GM19193 (cell line): ENCODE results near the gene TRMT44.

ENCODE experiments used
- POLR2A ChIP-seq: IDR thresholded peaks from 4 replicates; pipeline ENCODE4 v1.6.1; 2011; ENCODE audit not compliant: insufficient read depth, insufficient read length; ENCODE audit errors: extremely low read depth

Gene TRMT44

DNA sequence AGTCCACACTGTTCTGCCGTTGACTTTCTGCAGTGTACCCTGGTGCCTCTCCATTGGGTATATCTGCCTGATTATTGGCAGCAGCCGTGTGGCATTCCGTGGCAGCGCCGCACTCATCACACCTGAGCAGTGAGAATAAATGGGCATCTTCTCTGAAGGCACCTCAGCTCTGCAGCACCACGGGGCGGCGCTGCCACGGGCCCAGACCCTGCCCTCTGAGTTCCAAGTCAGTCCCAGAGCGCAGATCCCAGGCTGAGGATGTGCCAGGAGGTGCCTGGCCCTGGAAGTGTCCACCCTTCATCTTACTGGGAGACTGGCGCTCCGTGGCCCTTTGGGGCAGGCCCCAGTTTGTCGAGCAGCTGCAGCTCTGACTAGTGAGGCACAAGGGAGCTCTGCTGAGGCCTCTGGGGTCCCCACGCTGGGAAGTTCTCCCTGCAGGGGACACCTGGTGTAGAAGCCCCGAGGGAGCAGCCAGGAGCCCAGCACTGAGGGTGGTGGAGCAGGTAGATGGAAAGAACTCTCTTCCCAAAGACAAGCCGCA lies 36.6 kb downstream of the TRMT44 start:
- TF ChIP-seq POLR2A: no peak

DNA sequence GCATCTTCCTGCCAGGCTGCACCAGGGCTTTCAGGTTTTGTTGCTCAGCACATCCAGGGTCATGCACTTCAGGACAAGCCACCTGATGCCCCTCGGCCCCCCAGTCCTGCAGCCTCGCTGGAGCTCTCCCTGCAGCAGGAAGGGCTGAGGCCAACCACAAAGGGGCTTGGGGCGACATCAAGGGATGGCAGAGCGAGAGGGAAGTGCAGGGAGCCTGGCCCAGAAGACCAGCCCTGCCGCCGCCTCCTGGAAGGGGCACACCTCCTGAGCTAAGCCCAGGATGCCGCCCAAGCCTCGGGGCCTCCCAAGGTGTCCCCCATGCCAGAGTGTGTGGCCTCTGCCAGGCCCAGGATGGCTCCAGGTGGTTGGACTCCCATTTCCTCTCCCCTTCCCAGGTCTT lies 37.1 kb downstream of the TRMT44 start:
- TF ChIP-seq POLR2A: no peak

DNA sequence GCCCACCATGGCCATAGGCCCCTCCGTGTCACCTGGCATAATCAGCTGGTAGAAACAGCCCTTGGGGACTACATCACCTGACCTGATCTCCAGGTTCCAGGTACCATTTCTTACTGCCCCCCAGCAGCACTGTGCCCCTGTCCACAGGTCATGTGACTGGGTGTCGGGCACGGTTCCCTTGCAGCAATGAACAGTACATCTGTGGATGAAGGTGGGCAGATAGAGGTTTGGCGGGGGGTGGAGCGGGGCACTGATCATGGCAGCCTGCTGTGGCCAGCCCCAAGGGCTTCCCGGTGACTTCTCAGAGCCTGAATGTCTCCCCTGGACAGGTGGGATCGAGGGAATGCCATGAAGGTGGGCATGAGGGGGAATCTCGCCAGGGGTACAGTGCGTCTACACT lies 37.8 kb downstream of the TRMT44 start:
- no peak for TF ChIP-seq POLR2A

DNA sequence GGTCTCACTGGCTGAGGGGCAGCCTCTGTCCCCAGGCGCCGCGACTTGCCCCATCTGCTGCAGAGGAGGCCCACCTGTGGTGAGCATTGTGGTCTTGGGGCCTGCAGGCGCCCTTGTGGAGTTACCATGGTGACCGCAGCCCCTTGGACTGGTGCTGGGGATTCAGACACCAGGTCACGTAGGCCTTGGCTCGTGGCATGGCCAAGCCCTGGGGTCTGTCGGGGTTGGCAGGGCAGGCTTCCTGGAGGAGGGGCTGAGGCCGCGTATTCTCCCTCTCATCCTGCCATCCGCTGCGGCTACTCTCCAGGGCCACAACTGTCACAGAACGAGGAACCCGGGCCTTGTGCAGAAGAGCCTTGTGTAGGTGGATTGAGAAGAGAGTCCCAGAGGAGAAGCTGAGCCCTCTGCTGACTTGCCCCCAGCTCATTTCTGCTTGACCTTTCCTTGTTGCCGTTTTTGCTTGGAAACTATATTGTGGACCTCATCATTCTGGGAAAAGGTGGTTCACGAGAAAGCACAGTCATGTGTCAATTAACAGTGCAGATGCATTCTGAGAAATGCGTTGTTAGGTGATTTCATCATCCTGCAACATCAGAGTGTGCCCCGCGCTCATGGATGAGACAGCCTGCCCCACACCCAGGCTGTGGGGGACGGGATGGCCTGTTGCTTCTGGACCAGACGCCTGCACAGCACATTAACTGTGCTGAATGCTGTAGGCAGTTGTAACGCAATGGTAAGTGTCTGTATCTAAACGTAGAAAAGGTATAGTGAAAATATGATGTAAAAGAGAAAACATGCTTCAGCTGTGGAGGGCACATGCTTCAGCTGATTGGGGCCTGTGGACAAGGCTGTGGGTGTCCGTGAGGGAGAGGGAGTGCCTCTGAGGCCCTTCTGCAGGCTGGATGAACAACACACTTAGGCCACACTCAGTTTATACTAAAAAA lies 38.5 kb downstream of the TRMT44 start:
- no peak for TF ChIP-seq POLR2A

DNA sequence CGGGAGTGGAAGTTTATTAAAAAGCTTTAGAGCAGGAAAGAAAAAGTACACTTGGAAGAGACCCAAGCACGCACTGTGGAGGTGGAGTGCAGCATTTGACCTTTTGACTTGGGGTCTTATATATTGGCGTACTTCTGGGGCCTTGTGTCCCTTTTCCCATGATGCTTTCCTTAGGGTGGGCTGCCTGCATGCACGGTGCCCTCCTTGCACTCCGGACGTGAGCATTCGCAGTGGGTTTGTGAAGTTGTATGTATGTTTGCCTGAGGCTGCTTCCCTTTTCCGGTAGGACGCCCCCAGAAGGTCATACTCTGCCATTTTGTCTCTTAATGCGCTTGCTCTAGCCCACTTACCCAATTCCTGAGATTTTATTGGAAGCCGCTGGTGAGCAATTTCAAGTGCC lies 39.6 kb downstream of the TRMT44 start:
- no peak for TF ChIP-seq POLR2A

DNA sequence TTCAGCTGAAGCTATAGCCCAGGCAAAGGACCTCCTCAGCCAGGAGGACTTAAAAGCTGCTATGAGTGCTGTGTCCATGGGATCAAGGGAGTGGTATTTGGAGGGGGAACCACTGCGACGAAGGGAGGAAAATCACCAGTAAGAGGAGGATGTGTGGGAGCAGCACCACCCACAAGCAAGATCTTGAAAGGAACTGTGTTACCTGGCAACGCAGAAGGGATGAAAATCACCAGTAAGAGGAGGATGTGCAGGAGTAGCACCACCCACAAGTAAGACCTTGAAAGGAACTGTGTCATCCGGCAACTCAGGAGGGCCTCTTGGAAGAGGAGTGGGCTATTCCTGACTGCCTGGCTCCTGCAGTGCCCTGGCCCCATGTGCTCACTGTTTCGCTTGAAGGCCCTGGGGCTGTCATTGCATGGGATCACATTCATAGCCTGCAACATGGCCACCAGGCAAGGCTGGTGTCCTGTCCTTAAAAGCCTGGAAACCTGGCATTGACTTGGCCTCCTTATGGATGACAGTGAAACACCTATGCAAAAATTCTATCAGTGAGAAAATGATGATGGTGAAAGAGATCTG lies 48.3 kb downstream of the TRMT44 start:
- no peak for TF ChIP-seq POLR2A

DNA sequence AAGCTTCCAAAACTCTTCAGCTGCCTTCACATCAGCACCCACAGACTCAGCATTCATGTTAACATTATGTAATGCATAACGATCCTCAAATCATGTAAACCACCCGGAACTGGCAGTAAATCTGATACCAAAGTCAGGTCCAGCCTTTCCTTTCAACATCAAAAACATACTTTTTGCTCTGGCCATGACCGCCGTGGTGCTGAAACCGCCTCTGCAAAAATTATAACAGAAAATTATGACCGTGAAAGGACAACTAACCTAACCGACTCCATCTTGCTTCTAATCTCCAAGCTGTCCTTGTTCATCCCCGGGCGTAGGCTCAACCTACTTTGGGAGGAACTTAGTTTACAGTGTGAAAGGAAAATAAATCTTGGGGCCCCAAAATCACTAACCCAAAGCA lies 51.6 kb downstream of the TRMT44 start:
- TF ChIP-seq POLR2A: no peak

DNA sequence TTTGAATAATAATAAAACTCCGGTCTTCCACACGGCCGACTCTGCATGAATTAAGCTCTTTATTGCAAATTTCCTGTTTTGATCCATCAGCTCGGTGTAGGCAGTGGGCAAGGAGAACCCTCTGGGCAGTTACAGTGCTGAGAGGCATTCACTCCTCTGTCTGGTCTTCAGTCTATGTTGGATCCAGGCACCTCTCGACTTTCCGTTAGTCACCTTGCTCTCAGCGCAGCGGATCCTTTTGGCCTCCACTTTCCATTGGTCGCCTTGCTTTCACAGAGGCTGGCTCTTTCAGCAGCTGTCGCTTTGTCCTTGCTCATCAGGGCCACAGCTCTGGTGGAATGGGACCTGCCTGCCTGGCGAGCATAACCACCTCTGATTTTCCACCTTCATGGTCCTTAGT lies 52.9 kb downstream of the TRMT44 start:
- TF ChIP-seq POLR2A: no peak

DNA sequence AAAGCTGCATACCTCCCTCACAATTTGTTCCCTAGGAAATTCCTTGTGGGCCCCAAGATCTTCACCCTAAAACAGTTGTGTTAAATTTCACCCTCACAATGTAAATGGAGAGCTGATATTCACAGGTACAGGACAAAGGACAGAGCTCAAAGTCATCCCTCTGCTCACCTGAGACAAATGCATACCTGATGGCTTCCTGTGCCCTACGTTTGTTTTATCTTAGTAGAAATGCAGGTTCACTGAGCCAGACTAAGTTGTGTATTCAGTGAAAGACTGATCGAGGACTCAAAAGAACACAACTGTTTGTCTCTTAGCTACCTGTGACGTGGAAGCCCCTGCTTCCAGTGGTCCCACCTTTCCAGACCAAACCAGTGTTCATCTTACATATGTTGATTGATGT lies 53.6 kb downstream of the TRMT44 start:
- TF ChIP-seq POLR2A: no peak

DNA sequence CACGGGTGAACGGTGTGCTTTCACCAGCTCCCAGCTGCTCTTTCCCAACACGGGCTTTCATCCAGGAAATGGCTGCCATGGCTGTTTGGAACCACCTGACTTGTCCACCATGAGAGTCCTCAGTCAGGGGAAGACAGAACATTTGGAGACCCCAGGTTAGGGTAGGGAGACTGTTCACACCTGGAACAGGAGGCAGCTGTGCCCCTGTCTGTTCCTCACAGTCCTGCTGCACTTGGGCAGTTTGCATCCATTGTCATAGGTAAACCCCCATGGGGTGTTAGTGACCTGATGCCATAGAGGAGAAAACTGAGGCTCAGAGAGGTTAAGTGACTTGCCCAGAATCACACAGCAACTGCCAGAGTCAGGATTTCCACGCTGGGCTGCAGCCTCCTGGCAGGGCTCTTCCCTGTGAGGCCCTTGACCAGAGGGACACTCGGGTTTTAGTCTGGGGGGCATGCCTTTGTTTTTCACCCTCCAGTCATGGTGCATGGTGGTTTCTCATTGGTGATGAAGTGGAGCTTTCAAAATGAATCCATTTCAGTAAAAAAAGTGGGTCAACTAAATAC lies 54.5 kb downstream of the TRMT44 start:
- TF ChIP-seq POLR2A: no peak

DNA sequence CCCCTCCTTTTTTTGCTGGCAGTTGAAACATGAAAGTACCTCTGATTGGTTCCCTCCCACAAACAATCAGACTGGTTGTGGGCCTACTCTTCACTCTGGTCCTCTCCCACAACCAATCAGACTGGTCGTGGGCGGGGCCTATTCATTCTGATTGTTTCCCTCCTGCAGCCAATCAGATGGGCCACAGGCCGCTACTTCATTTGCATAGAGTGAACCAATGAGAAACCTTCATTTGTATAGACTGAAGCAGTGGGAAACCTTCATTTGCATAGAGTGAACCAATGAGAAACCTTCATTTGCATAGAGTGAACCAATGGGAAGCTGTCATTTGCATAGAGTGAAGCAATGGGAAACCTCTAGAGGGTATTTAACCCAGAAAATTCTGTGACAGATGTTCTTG lies 55.2 kb downstream of the TRMT44 start:
- TF ChIP-seq POLR2A: no peak

DNA sequence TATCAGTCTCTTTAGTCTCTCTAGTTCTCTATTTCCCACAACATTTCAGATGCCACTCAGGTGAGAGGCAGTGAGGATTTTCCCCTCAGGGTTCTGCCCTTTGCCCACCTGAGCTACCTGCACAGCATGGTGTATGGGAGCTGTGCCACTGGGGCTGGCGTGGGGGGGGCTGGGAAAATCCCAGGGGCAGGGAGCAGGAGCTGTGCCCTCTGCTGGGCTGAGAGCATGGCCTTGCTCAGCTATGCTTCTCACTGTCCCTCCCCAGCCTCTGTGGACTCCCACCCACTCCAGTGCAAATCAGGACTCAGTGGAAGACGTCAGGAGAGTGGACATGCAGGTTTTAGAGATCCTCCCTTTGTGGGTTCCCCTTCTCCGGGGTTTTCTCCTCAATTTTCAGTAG lies 57.2 kb downstream of the TRMT44 start:
- TF ChIP-seq POLR2A: no peak

DNA sequence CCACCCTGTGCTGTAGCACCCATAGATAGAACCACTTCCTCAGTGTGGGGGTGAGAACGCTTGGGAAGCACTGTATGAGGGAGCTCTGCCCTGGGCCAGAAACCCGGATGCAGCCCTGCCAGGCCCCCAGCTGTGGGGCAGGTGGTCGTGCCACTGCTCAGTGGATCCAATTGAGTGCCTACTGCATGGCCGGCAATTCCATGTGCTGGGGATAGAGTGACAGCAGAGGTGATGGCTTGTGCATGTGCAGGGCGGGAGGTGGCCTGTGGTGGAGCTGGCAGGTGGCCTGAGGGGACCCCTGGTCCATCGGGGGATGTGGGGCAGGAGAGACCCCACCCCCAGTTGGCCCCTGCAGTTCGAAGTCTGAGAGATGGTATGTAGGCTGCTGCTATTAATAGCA lies 60.4 kb downstream of the TRMT44 start:
- no peak for TF ChIP-seq POLR2A

DNA sequence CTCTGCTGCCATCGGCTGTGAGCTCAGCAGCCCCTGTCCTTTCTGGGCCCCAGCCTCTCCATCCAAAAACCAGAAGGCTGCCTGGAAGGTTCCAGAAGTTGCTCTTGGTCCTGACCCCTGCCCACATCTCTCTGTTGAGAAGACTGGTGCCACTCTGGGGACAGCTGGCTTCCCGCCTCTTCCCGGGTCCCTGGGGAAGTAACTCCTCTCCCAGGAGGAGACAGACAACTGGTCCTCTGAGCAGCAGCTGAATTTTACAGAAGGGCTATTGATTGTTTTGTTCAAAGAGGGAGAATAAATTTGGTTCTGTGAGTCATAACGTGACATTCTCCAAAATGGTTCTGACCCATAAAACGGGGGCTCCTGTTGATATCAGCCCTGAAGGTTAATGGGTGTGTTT lies 61.2 kb downstream of the TRMT44 start:
- no peak for TF ChIP-seq POLR2A

DNA sequence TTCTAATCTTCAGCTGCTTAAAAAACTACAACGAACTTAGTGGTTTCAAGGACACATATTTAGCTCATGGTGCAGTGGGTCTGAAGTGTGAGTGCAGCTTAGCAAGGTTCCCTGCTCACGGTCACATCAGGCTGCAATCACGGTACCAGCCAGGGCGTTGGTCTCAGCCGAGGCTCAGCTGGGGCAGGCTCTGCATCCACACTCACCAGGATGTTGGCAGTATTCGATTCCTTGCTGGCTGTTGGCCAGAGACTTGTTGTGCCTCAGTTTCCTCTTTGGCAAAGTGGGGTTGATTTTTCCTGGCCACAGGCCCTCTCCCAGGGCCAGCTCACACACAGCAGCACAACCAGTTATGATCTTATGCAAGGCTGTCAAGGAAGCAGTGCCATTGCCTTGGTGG lies 61.8 kb downstream of the TRMT44 start:
- TF ChIP-seq POLR2A: no peak
